RWPE1 (cell line): Measurements from ENCODE around the gene CLHC1.

Experiments used
- CTCF ChIA-PET: fragments of 350-600 bp; sonication (Branson Sonifier 250); formaldehyde crosslinking; extraction: SDS; loops from one replicate; lab custom pipeline; 2021; lab: Yijun Ruan, JAX
- POLR2A ChIA-PET: fragments of 400-600 bp; formaldehyde crosslinking; extraction: SDS; loops from one replicate; lab custom pipeline; 2020; ENCODE audit warnings: antibody characterized with exemption; ENCODE audit not compliant: low non-redundant PET; lab: Yijun Ruan, JAX
- DNase-seq: peaks from one replicate; pipeline ENCODE4 v3.0.0; 2012; ENCODE audit warnings: low spot score
- H3K27ac ChIP-seq: fragments of 450-650 bp; 2 replicates; pipeline ENCODE4 v1.5.1; 2017
- TF ChIP-seq, protein P1 (sequence below): fragments of 450-650 bp; conservative IDR thresholded peaks from 2 replicates; pipeline ENCODE4 v1.5.1; 2017; ENCODE audit warnings: low read depth, mild to moderate bottlenecking

The CLHC1 gene

GRCh38 chr2:55175254-55176093 lies 56.6 kb downstream of the CLHC1 start:
- POLR2A ChIA-PET, result interaction anchor here (0.6 kb wide), 1 partner anchor 53 kb away, joined by 4 read pairs; no protein-coding TSS in a partner anchor
- DNase-seq, result peak; percentile 73
- CTCF ChIA-PET, result interaction anchor here (0.5 to 3.4 kb wide), 6 partner anchors 124 to 479 kb away, joined by 3 to 9 read pairs (median 4); no protein-coding TSS in a partner anchor
- TF ChIP-seq, protein P1, sequence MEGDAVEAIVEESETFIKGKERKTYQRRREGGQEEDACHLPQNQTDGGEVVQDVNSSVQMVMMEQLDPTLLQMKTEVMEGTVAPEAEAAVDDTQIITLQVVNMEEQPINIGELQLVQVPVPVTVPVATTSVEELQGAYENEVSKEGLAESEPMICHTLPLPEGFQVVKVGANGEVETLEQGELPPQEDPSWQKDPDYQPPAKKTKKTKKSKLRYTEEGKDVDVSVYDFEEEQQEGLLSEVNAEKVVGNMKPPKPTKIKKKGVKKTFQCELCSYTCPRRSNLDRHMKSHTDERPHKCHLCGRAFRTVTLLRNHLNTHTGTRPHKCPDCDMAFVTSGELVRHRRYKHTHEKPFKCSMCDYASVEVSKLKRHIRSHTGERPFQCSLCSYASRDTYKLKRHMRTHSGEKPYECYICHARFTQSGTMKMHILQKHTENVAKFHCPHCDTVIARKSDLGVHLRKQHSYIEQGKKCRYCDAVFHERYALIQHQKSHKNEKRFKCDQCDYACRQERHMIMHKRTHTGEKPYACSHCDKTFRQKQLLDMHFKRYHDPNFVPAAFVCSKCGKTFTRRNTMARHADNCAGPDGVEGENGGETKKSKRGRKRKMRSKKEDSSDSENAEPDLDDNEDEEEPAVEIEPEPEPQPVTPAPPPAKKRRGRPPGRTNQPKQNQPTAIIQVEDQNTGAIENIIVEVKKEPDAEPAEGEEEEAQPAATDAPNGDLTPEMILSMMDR, result peak; percentile 69
- H3K27ac ChIP-seq, result no peak overlapping the region

- ChIA-PET CTCF (interaction anchor here (0.5 to 3.4 kb wide), 4 partner anchors 37 to 318 kb away, joined by 3 to 8 read pairs (median 4); no protein-coding TSS in a partner anchor), POLR2A (interaction anchor here (0.5 kb wide), 1 partner anchor 250 kb away, joined by 3 read pairs; no protein-coding TSS in a partner anchor)
- H3K27ac ChIP-seq, result no peak overlapping the region
- no peak for DNase-seq
- TF ChIP-seq, protein P1, result no peak
Observed at GRCh38 chr2:55173438-55174054, 58.5 kb downstream of the CLHC1 start.

- H3K27ac ChIP-seq, result no peak overlapping the region
- CTCF ChIA-PET, result interaction anchor here (0.6 to 2.3 kb wide), 3 partner anchors 137 to 270 kb away, joined by 4 to 9 read pairs (median 8); no protein-coding TSS in a partner anchor
- TF ChIP-seq, protein P1, result no peak
- POLR2A ChIA-PET, result no interaction called here
- no peak for DNase-seq
Observed at GRCh38 chr2:55169915-55170314, 62.2 kb downstream of the CLHC1 start.

DNA sequence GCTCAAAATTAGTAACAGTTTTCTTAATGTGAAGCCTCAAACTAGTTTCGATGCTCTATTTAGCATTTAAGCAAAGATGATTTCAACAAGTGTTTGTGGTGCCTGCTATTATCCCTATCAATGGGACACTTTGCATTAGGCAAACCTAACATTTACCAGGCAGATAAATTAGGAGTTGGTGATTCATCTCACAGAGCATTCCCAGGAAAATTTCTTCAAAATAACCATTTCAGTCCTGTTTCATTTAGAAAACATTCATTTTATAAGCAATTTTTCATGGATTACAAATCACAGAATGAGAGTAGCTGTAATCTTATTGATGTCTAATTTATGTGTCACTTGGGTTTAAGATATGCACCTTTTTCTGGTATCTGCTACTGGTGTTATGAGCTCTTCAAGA lies 62.7 kb downstream of the CLHC1 start:
- no peak overlapping the region for H3K27ac ChIP-seq
- DNase-seq, result no peak
- CTCF ChIA-PET, result interaction anchor here (0.6 to 2.3 kb wide), 6 partner anchors 67 to 344 kb away, joined by 3 to 9 read pairs (median 4); no protein-coding TSS in a partner anchor
- TF ChIP-seq, protein P1, result no peak
- POLR2A ChIA-PET, result no interaction called here

GRCh38 chr2:55168221-55169154 lies 63.6 kb downstream of the CLHC1 start:
- H3K27ac ChIP-seq, result no peak overlapping the region
- TF ChIP-seq, protein P1, result peak; percentile 85
- DNase-seq, result peak; percentile 64
- POLR2A ChIA-PET, result no interaction called here
- CTCF ChIA-PET, result interaction anchor here (0.6 to 2.3 kb wide), 9 partner anchors 16 to 461 kb away, joined by 3 to 12 read pairs (median 3); no protein-coding TSS in a partner anchor
